DND-41 (cell line): Measurements from ENCODE around the gene FGB.

Experiments
- CTCF ChIP-seq: IDR thresholded peaks from 2 replicates; pipeline ENCODE4 v1.5.1; 2012; ENCODE audit warnings: borderline replicate concordance, low read length, moderate library complexity, mild to moderate bottlenecking; ENCODE audit not compliant: poor library complexity, severe bottlenecking; ENCODE audit errors: extremely low read depth
- EZH2 ChIP-seq: IDR thresholded peaks from 3 replicates; pipeline ENCODE4 v1.6.1; 2012; ENCODE audit warnings: borderline replicate concordance, low read depth, mild to moderate bottlenecking, moderate library complexity, low read length, inconsistent platforms; ENCODE audit not compliant: severe bottlenecking

- no peak for TF ChIP-seq CTCF
- no peak for TF ChIP-seq EZH2
These were observed 35.5 kb upstream of the FGB start for GRCh38 chr4:154527308-154527707.
